Natural killer cell (primary cell): ENCODE measurements around the gene PUS10. TPM values are rescaled to one million over a fixed set of nuclear protein-coding genes. Genes with fewer than 3 reads are reported as not detected.
"Not testable (repeated sequence)": the region's sequence is repeated elsewhere in the genome, so short reads cannot be mapped to it uniquely, and the experiment has no call there.

Experiments used
- ATAC-seq, 3 donors: fragments of 150-1000 bp in 2 of 3; fragments of 200-7000 bp in 1 of 3; cut with Tn5 transposase; 1 replicate in 1 of 3; 2 replicates in 2 of 3; pipeline ENCODE4 v1.10.0; 2021; ENCODE audit warnings: mild to moderate bottlenecking in 2 of 3, moderate library complexity in 2 of 3
- DNase-seq, 2 donors: peaks; one replicate each; pipeline versions ENCODE4 v3.0.0 to v3.0.0-alpha.2; 2013 to 2021; ENCODE audit warnings: mixed read lengths in 1 of 2
- H3K27ac ChIP-seq: one replicate; pipeline ENCODE4 v1.5.1; 2013; ENCODE audit warnings: mild to moderate bottlenecking, low read length
- H3K27me3 ChIP-seq: one replicate; pipeline ENCODE4 v1.6.1; 2013; ENCODE audit warnings: low read length; ENCODE audit not compliant: control insufficient read depth, insufficient read depth
- H3K36me3 ChIP-seq: one replicate; pipeline ENCODE4 v1.6.1; 2013; ENCODE audit warnings: low read length; ENCODE audit not compliant: control insufficient read depth, insufficient read depth
- H3K4me1 ChIP-seq: one replicate; pipeline ENCODE4 v1.6.1; 2013; ENCODE audit warnings: low read length; ENCODE audit not compliant: control insufficient read depth, insufficient read depth
- H3K4me3 ChIP-seq: one replicate; pipeline ENCODE4 v1.5.1; 2013; ENCODE audit warnings: low read length
- H3K9me3 ChIP-seq: one replicate; pipeline ENCODE4 v1.6.1; 2013; ENCODE audit warnings: low read length; ENCODE audit not compliant: control insufficient read depth, insufficient read depth
- H3K27ac Mint-ChIP-seq, 2 donors: one replicate each; pipeline ENCODE4 v1.8.0; 2022; ENCODE audit warnings: mild to moderate bottlenecking in 2 of 2, mixed read lengths in 2 of 2, moderate library complexity in 1 of 2
- H3K27me3 Mint-ChIP-seq, 2 donors: one replicate each; pipeline ENCODE4 v1.8.0; 2022; ENCODE audit warnings: low read depth in 2 of 2, mixed read lengths in 2 of 2
- H3K36me3 Mint-ChIP-seq: one replicate; pipeline ENCODE4 v1.8.0; 2022; ENCODE audit warnings: mixed read lengths
- H3K4me1 Mint-ChIP-seq, 2 donors: one replicate each; pipeline ENCODE4 v1.8.0; 2022; ENCODE audit warnings: mixed read lengths in 2 of 2
- H3K4me3 Mint-ChIP-seq: one replicate; pipeline ENCODE4 v1.8.0; 2022; ENCODE audit warnings: mild to moderate bottlenecking, moderate library complexity, mixed read lengths
- H3K9me3 Mint-ChIP-seq, 2 donors: one replicate each; pipeline ENCODE4 v1.8.0; 2022; ENCODE audit warnings: mixed read lengths in 2 of 2
- WGBS: methylation state at CpG from one replicate; pipeline ENCODE4 v1.1.7; 2013; ENCODE audit warnings: missing lambda C conversion rate; ENCODE audit not compliant: insufficient coverage; 5-methylcytosine and 5-hydroxymethylcytosine counted together
- intact Hi-C: fragments of 100-400 bp; cut with micrococcal nuclease; formaldehyde crosslinking; loops from one replicate; pipeline ENCODE4 v1.14.2; 2022
- total RNA-seq, 4 donors: library from RNA; stranded (reverse); fragments of 120-200 nt in 1 of 4; gene quantifications; one replicate each; pipeline versions ENCODE4 v1.2.3 to v1.2.4, GENCODE V29; 2013 to 2022
- TF ChIP-seq, protein P1 (sequence below): fragments of 200-600 bp; IDR thresholded peaks from one replicate; pipeline ENCODE4 v1.8.0; 2022; ENCODE audit warnings: antibody characterized with exemption

Gene PUS10
- total RNA-seq, 3 donors from 2014 or later (not counting 1 experiment from before 2014, with no cell fraction given), result 7.2 to 15.2 (median 8.4) TPM

DNA sequence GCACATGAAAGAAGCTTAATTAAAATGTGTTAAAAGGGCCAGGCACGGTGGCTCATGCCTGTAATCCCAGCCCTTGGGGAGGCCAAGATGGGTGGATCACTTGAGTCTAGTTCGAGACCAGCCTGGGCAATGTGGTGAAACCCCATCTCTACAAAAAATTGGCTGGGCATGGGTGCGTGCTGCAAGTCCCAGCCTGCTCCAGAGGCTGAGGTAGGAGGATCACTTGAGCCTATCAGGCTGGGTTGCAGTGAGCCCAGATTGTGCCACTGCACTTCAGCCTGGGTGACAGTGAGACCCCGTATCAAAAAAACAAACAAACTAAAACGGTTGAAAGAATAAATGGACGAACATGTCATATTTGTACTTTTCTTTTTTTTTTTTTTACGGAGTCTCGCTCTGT, 110.7 kb downstream of the PUS10 start:
- ATAC-seq (peak in 1 of 3 donors; percentile 16), DNase-seq (no peak)
- Mint-ChIP-seq H3K36me3 (peaks cover 6% of the 10 kb centered on the region), H3K9me3 (no peaks in the 10 kb centered on the region), H3K27me3 (no peaks in the 10 kb centered on the region), H3K4me1 (peaks cover 16 to 18% of the 10 kb centered on the region in 2 donors), H3K27ac (peak overlapping the region in 1 of 2 donors; percentile 43), H3K4me3 (no peak overlapping the region)
- 96% methylated on average over 7 of the region's 8 CpGs for WGBS
- no peaks in the 10 kb centered on the region for H3K4me1 ChIP-seq
- intact Hi-C loops, result no loop called here
- no peak overlapping the region for H3K27ac ChIP-seq
- no peak overlapping the region for H3K4me3 ChIP-seq
- peaks cover 52% of the 10 kb centered on the region for H3K36me3 ChIP-seq
- H3K9me3 ChIP-seq, result no peaks in the 10 kb centered on the region
- TF ChIP-seq, protein P1, sequence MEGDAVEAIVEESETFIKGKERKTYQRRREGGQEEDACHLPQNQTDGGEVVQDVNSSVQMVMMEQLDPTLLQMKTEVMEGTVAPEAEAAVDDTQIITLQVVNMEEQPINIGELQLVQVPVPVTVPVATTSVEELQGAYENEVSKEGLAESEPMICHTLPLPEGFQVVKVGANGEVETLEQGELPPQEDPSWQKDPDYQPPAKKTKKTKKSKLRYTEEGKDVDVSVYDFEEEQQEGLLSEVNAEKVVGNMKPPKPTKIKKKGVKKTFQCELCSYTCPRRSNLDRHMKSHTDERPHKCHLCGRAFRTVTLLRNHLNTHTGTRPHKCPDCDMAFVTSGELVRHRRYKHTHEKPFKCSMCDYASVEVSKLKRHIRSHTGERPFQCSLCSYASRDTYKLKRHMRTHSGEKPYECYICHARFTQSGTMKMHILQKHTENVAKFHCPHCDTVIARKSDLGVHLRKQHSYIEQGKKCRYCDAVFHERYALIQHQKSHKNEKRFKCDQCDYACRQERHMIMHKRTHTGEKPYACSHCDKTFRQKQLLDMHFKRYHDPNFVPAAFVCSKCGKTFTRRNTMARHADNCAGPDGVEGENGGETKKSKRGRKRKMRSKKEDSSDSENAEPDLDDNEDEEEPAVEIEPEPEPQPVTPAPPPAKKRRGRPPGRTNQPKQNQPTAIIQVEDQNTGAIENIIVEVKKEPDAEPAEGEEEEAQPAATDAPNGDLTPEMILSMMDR, result no peak
- no peaks in the 10 kb centered on the region for H3K27me3 ChIP-seq

DNA sequence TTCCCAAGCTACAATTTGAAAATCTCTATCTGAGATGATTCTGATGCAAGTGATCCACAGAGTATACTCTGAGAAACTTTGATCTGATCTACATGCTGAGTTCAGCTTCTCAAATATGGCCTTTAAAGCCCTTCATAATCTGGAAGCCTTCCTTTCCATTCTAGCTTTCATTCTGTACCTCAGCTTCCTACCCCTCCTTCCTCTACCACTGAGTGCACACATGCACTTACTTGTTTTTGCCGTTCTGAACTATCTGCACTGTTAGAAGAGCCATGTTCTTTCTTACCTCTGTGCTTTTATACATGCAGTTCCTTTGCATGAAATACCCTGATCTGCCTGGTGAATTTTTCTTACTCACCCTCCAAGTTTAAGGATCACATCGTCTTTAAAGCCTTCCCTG, 111.7 kb downstream of the PUS10 start:
- peak overlapping the region; percentile 1 for H3K4me3 Mint-ChIP-seq
- Histone ChIP-seq H3K4me1 (no peaks in the 10 kb centered on the region), H3K27ac (no peak overlapping the region), H3K4me3 (no peak overlapping the region), H3K36me3 (peaks cover 61% of the 10 kb centered on the region), H3K9me3 (no peaks in the 10 kb centered on the region), H3K27me3 (no peaks in the 10 kb centered on the region)
- 91% methylated on average over 1 of the region's 2 CpGs for WGBS
- H3K27me3 Mint-ChIP-seq, result no peaks in the 10 kb centered on the region
- H3K4me1 Mint-ChIP-seq, result peaks cover 16 to 18% of the 10 kb centered on the region in 2 donors
- peaks cover 6% of the 10 kb centered on the region for H3K36me3 Mint-ChIP-seq
- intact Hi-C loops, result no loop called here
- H3K9me3 Mint-ChIP-seq, result no peaks in the 10 kb centered on the region
- H3K27ac Mint-ChIP-seq, result peak overlapping the region; percentile 27 to 35
- ATAC-seq (peak in 2 of 3 donors; percentile 12 to 17), DNase-seq (no peak)
- TF ChIP-seq, protein P1, result no peak

DNA sequence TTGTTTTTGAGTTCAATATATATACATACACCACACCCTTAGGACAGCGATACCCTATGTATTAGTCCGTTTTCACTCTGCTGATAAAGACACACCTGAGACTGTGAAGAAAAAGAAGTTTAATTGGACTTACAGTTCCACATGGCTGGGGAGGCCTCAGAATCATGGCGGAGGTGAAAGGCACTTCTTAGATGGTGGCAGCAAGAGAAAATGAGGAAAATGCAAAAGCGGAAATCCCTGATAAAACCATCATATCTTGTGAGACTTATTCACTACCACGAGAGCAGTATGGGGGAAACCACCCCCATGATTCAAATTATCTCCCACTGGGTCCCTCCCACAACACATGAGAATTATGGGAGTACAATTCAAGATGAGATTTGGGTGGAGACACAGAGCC, 112.2 kb downstream of the PUS10 start:
- peak in 2 of 3 donors; percentile 7 to 32 for ATAC-seq

DNA sequence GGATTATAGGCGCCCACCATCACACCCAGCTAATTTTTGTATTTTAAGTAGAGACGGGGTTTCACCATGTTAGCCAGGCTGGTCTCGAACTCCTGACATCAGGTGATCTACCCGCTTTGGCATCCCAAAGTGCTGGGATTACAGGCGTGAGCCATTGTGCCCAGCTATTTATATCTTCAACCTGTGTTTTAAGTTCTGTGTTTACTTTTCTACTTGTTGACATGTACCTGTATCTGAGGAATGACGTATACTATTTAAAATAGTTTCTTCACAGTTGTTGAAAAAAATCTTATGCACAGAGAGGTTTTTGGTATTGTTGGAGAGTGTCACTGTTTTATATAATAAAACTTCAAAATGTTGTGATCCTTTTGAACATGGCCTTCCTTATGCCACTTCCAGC, 116.8 kb downstream of the PUS10 start:
- H3K9me3 Mint-ChIP-seq, H3K9me3 ChIP-seq, H3K4me3 ChIP-seq, H3K4me1 ChIP-seq, H3K27me3 Mint-ChIP-seq, ATAC-seq, H3K4me3 Mint-ChIP-seq, intact Hi-C loops, H3K27ac ChIP-seq, H3K27me3 ChIP-seq, DNase-seq: not testable (repeated sequence)
- H3K4me1 Mint-ChIP-seq, result peaks cover 21 to 42% of the 10 kb centered on the region in 2 donors
- H3K27ac Mint-ChIP-seq, result peak overlapping the region in 1 of 2 donors; percentile 52
- H3K36me3 Mint-ChIP-seq, result peaks cover 25% of the 10 kb centered on the region
- 98% methylated on average over 5 of the region's 6 CpGs for WGBS
- H3K36me3 ChIP-seq, result peaks cover 78% of the 10 kb centered on the region

More for the DNA sequence above, 112.2 kb downstream of the PUS10 start:
- H3K27me3 ChIP-seq, H3K4me1 ChIP-seq, intact Hi-C loops, H3K4me3 ChIP-seq, H3K36me3 Mint-ChIP-seq, H3K27ac ChIP-seq, DNase-seq, H3K27me3 Mint-ChIP-seq, H3K9me3 Mint-ChIP-seq, H3K4me3 Mint-ChIP-seq, H3K9me3 ChIP-seq: not testable (repeated sequence)
- peaks cover 12 to 18% of the 10 kb centered on the region in 2 donors for H3K4me1 Mint-ChIP-seq
- WGBS, result 96% methylated on average over 3 of the region's 5 CpGs
- peaks cover 64% of the 10 kb centered on the region for H3K36me3 ChIP-seq
- H3K27ac Mint-ChIP-seq, result peak overlapping the region; percentile 27 to 35
